CD4-positive, CD25-positive, alpha-beta regulatory T cell (primary cell): ENCODE data around the gene TSPAN4. TPM values are rescaled to one million over a fixed set of nuclear protein-coding genes. Genes with fewer than 3 reads are reported as not detected.
A peak's percentile ranks its signal among the peaks of the same experiment; 100 is the strongest.

Experiments
- ATAC-seq, 2 donors: fragments of 150-1000 bp; cut with Tn5 transposase; one replicate each; pipeline ENCODE4 v1.10.0; 2021; ENCODE audit warnings: low read depth in 2 of 2, moderate number of reproducible peaks in 2 of 2, moderate library complexity in 1 of 2
- DNase-seq, 3 donors: peaks; one replicate each; pipeline versions ENCODE4 v3.0.0 to v3.0.0-alpha.2; 2012 to 2022; ENCODE audit warnings: mixed read lengths in 1 of 3
- H3K27ac ChIP-seq: one replicate; pipeline ENCODE4 v1.7.0; 2013; ENCODE audit warnings: mild to moderate bottlenecking, low read length; ENCODE audit not compliant: insufficient read depth, poor library complexity, severe bottlenecking
- H3K27me3 ChIP-seq: one replicate; pipeline ENCODE4 v1.7.0; 2013; ENCODE audit warnings: low read length; ENCODE audit not compliant: control insufficient read depth, insufficient read depth
- H3K36me3 ChIP-seq: one replicate; pipeline ENCODE4 v1.7.0; 2013; ENCODE audit warnings: mild to moderate bottlenecking, low read length, moderate library complexity; ENCODE audit not compliant: control insufficient read depth, insufficient read depth
- H3K4me1 ChIP-seq: 2 replicates; pipeline ENCODE4 v1.7.0; 2013; ENCODE audit warnings: mild to moderate bottlenecking, low read length; ENCODE audit not compliant: insufficient read depth, control insufficient read depth, poor library complexity, severe bottlenecking
- H3K4me3 ChIP-seq: one replicate; pipeline ENCODE4 v1.7.0; 2013; ENCODE audit warnings: low read depth, mild to moderate bottlenecking, low read length, moderate library complexity
- H3K9me3 ChIP-seq, 2 experiments: 1 replicate in 1 of 2; 2 replicates in 1 of 2; pipeline ENCODE4 v1.7.0; 2013; ENCODE audit warnings: low read length in 2 of 2, mild to moderate bottlenecking in 1 of 2, moderate library complexity in 1 of 2; ENCODE audit not compliant: control insufficient read depth in 2 of 2
- H3K27ac Mint-ChIP-seq, 3 donors: one replicate each; pipeline ENCODE4 v1.8.0; 2020 to 2022; ENCODE audit warnings: mild to moderate bottlenecking in 3 of 3, mixed read lengths in 3 of 3, moderate library complexity in 2 of 3
- H3K27me3 Mint-ChIP-seq: one replicate; pipeline ENCODE4 v1.8.0; 2022; ENCODE audit warnings: mild to moderate bottlenecking, mixed read lengths
- H3K36me3 Mint-ChIP-seq: one replicate; pipeline ENCODE4 v1.8.0; 2020; ENCODE audit warnings: mixed read lengths
- H3K4me1 Mint-ChIP-seq, 4 donors: one replicate each; pipeline ENCODE4 v1.8.0; 2020 to 2022; ENCODE audit warnings: mixed read lengths in 4 of 4, mild to moderate bottlenecking in 1 of 4
- H3K4me3 Mint-ChIP-seq, 4 donors: one replicate each; pipeline ENCODE4 v1.8.0; 2020 to 2022; ENCODE audit warnings: mild to moderate bottlenecking in 4 of 4, mixed read lengths in 4 of 4, moderate library complexity in 3 of 4
- H3K9me3 Mint-ChIP-seq, 7 donors: one replicate each; pipeline ENCODE4 v1.8.0; 2020 to 2022; ENCODE audit warnings: mixed read lengths in 7 of 7, mild to moderate bottlenecking in 3 of 7, moderate library complexity in 2 of 7
- polyA plus RNA-seq, 4 donors: library from polyadenylated mRNA; unstranded; fragments of 300-500 nt; fragmentation: Illumina TruSeq; gene quantifications; one replicate each; pipeline ENCODE4 v1.2.3, GENCODE V29; 2021
- total RNA-seq: library from RNA; stranded (reverse); gene quantifications from one replicate; pipeline ENCODE4 v1.2.3, GENCODE V29; 2022

Gene TSPAN4
- total and polyA plus RNA-seq, 5 donors from 2014 or later, result 1.2 to 2.2 (median 1.6) TPM

DNA sequence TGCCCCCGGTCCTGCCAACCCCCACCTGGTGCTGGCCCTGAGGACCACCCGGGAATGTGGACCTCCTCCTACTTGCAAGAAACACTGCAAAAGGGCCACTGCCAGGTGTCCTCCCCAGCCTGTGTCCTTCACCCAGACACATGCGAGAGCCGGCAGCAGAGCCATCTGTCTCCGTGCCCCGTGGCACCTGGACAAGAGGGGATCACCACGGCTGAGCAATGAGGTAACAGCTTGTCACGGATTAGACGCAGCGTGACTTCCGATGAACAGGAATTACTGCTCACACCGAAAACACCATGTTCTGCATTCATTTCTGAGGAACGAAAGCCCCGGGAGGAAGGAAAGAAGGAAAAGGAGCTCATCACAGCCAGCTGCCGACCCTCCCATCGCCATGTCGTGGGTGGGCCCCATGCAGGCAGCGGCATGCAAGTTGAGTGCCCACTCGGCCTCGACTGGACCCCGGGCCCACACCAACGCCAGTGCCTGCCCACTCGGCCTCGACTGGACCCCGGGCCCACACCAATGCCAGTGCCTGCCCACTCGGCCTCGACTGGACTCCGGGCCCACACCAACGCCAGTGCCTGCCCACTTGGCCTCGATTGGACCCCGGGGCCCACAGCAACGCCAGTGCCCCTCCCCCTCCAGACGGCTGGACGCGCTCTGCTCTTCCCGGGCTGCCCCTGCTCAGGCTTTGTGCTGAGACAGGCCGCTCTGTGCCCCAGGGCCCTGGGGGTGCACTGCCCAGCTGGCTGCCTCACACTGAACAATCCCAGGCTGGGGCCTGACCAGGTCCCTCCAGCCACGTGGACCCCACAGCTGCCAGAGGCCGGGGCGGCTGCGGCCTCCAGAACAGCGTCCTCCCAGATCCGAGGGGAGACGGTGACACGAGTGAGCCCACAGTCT, 45.9 kb downstream of the TSPAN4 start:
- Histone ChIP-seq H3K27ac (no peak overlapping the region), H3K4me3 (no peak overlapping the region), H3K4me1 (no peaks in the 10 kb centered on the region), H3K36me3 (peaks cover 4% of the 10 kb centered on the region), H3K9me3 (no peaks in the 10 kb centered on the region), H3K27me3 (no peaks in the 10 kb centered on the region)
- peaks cover 0 to under 1% (median 0%) of the 10 kb centered on the region in 4 donors for H3K4me1 Mint-ChIP-seq
- ATAC-seq (no peak), DNase-seq (no peak)
- no peak overlapping the region for H3K4me3 Mint-ChIP-seq
- H3K27ac Mint-ChIP-seq, result no peak overlapping the region
- peaks cover 0 to 2% (median 0%) of the 10 kb centered on the region in 7 donors for H3K9me3 Mint-ChIP-seq
- peaks cover 4% of the 10 kb centered on the region for H3K36me3 Mint-ChIP-seq
- H3K27me3 Mint-ChIP-seq, result no peaks in the 10 kb centered on the region

DNA sequence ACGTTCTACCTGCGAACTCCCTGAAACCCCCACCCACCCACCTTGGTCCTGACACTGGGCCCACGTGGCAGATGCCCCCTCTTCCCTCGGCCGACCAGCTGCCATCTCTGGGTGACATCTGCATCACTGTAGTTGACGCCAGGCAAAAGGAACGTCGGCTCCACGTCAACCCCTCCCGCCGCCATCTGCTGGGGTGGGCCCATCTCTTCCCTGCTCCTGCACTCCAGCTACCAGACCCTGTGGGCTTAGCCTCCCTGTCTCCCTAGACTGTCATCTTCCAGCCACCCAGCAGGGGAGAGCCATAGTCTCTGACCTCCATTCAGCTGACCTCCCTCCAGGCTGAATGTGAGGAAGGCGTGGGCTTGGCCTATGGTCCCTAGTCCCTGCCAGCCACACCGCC, 46.6 kb downstream of the TSPAN4 start:
- no peak for ATAC-seq
- peak overlapping the region in 1 of 3 donors; percentile 46 for H3K27ac Mint-ChIP-seq

DNA sequence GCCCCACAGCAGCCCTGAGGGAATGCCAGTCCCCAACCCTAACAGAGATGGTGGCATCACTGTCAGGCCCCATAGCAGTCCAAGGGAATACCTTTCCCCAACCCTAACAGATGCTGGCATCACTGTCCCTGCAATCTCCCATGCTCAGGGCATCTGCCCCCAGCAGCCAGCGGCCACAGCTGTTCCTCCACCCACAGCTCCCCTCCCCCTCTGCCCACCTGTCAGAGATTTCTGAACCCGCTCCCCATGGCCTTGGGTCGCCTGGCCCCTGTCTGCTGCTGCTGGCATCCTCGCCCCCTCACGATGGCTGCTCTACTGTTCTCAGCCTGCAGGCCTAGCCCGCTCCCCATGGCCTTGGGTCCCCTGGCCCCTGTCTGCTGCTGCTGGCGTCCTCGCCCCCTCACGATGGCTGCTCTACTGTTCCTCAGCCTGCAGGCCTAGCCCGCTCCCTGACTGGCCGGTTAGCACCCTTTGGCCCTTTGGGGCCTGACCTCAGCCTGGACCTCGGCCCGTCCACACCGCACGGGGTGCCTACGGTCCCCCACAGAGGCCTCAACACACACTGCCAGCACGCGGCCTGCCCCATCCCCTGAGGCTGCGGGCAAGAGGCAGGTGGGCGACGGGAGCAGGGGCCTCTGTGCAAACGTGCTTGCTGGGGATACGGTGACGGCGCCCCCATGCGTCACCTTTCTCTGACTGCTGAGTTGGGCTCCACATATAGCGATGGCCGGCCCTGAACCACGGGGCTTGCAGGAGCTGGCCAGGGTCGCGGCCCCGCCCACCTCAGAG, 47.2 kb downstream of the TSPAN4 start:
- no peaks in the 10 kb centered on the region for H3K36me3 ChIP-seq
- ATAC-seq (no peak), DNase-seq (no peak)
- H3K4me3 ChIP-seq, result no peak overlapping the region
- H3K9me3 Mint-ChIP-seq, result peaks cover 0 to 2% (median 0%) of the 10 kb centered on the region in 7 donors
- H3K9me3 ChIP-seq, result no peaks in the 10 kb centered on the region
- H3K27me3 Mint-ChIP-seq, result no peaks in the 10 kb centered on the region
- no peaks in the 10 kb centered on the region for H3K27me3 ChIP-seq
- peaks cover 0 to 1% (median 0%) of the 10 kb centered on the region in 4 donors for H3K4me1 Mint-ChIP-seq
- no peak overlapping the region for H3K4me3 Mint-ChIP-seq
- no peak overlapping the region for H3K27ac ChIP-seq
- H3K27ac Mint-ChIP-seq, result peak overlapping the region in 1 of 3 donors; percentile 46
- H3K36me3 Mint-ChIP-seq, result peaks cover 4% of the 10 kb centered on the region
- H3K4me1 ChIP-seq, result no peaks in the 10 kb centered on the region

More for the DNA sequence above, 46.6 kb downstream of the TSPAN4 start:
- no peak overlapping the region for H3K27ac ChIP-seq
- no peak overlapping the region for H3K4me3 Mint-ChIP-seq
- H3K27me3 ChIP-seq, result no peaks in the 10 kb centered on the region
- H3K36me3 ChIP-seq, result no peaks in the 10 kb centered on the region
- H3K27me3 Mint-ChIP-seq, result no peaks in the 10 kb centered on the region
- H3K9me3 ChIP-seq, result no peaks in the 10 kb centered on the region
- no peak for DNase-seq
- H3K4me1 ChIP-seq, result no peaks in the 10 kb centered on the region
- no peak overlapping the region for H3K4me3 ChIP-seq
- peaks cover 0 to 2% (median 0%) of the 10 kb centered on the region in 7 donors for H3K9me3 Mint-ChIP-seq
- peaks cover 0 to 1% (median 0%) of the 10 kb centered on the region in 4 donors for H3K4me1 Mint-ChIP-seq
- peaks cover 4% of the 10 kb centered on the region for H3K36me3 Mint-ChIP-seq

GRCh38 chr11:890794-891540, 48.3 kb downstream of the TSPAN4 start:
- Histone ChIP-seq H3K4me3 (no peak overlapping the region), H3K9me3 (no peaks in the 10 kb centered on the region)
- no peak for DNase-seq

DNA sequence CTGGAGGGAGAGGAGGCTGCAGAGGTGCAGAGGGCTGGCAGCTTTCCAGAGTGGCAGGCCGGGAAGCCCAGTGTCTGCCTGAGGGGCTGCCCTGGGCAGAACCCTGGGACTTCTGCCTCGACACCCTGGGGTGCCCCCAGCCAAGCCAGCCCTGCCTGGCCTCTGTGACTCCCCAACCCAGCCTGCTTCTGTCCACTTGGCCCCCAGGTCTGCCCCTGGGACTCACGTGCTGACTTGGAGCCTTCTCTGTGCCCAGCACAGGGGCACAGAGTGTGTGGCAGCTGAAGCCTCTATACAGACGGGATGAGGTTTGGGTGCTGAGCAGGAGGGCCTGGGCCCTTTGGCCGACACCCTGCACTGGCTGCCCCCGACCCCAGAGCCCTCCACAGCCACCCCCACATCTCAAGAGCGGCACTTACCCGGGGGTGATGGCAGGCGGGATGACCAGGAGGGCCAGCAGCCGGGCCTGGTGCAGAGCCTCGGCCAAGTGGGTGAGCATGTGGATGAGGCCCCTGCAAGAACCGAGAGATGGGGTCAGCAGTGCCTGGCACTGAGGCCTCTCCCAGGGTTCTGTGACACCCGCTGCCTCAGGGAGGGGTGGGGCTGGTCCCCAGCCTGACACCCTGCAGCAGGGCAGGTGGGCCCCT, 50.5 kb downstream of the TSPAN4 start:
- Histone ChIP-seq H3K4me1 (no peaks in the 10 kb centered on the region), H3K36me3 (no peaks in the 10 kb centered on the region), H3K27ac (no peak overlapping the region), H3K4me3 (no peak overlapping the region), H3K9me3 (no peaks in the 10 kb centered on the region), H3K27me3 (no peaks in the 10 kb centered on the region)
- DNase-seq (no peak), ATAC-seq (no peak)
- peaks cover 0 to 1% (median 0%) of the 10 kb centered on the region in 4 donors for H3K4me1 Mint-ChIP-seq
- no peaks in the 10 kb centered on the region for H3K27me3 Mint-ChIP-seq
- no peaks in the 10 kb centered on the region for H3K36me3 Mint-ChIP-seq
- H3K27ac Mint-ChIP-seq, result no peak overlapping the region
- no peaks in the 10 kb centered on the region for H3K9me3 Mint-ChIP-seq
- no peak overlapping the region for H3K4me3 Mint-ChIP-seq

More at GRCh38 chr11:890794-891540, 48.3 kb downstream of the TSPAN4 start:
- Mint-ChIP-seq H3K27me3 (no peaks in the 10 kb centered on the region), H3K9me3 (no peaks in the 10 kb centered on the region), H3K36me3 (peaks cover 4% of the 10 kb centered on the region), H3K4me1 (peaks cover 0 to 1% (median 0%) of the 10 kb centered on the region in 4 donors), H3K4me3 (no peak overlapping the region), H3K27ac (no peak overlapping the region)
- Histone ChIP-seq H3K36me3 (no peaks in the 10 kb centered on the region), H3K27ac (no peak overlapping the region), H3K4me1 (no peaks in the 10 kb centered on the region), H3K27me3 (no peaks in the 10 kb centered on the region)
- no peak for ATAC-seq

DNA sequence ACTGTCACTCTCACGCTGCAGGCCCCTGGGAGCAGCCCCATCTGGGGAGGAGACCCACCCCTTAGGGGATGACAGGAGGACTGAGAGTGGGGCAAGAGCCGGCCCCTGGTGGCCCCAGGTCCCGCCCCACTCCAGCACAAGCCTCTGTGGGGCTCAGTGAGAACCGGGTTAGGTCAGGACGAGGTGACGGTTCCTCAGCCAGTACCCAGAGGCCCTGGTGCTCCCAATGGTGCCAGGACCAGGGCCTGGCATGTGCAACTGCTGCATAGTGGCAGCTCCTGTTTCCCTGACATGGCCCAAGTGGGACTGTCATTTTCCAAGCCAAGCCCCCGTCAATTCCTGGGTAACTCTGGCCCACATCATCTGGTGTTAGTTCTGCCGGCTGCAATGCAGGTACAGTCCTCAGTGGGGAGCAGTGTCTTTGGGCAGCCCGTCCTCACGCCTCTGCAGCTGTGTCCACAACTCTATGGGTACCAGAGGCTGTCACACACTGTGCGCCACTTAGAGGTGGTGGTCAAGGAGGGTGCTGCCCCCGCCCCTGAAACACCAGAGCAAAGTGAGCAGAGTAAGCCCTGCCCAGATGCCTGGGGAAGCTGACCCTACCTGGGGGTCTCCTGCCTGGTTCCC, 52.0 kb downstream of the TSPAN4 start:
- peaks cover 3% of the 10 kb centered on the region for H3K36me3 ChIP-seq
- DNase-seq (no peak), ATAC-seq (no peak)
- H3K4me3 Mint-ChIP-seq, result no peak overlapping the region
- H3K9me3 ChIP-seq, result no peaks in the 10 kb centered on the region
- H3K27ac Mint-ChIP-seq, result no peak overlapping the region
- no peak overlapping the region for H3K4me3 ChIP-seq
- H3K9me3 Mint-ChIP-seq, result no peaks in the 10 kb centered on the region
- peaks cover 0 to 1% (median 0%) of the 10 kb centered on the region in 4 donors for H3K4me1 Mint-ChIP-seq
- no peaks in the 10 kb centered on the region for H3K4me1 ChIP-seq
- no peaks in the 10 kb centered on the region for H3K27me3 Mint-ChIP-seq
- no peak overlapping the region for H3K27ac ChIP-seq
- no peaks in the 10 kb centered on the region for H3K36me3 Mint-ChIP-seq
- H3K27me3 ChIP-seq, result no peaks in the 10 kb centered on the region
